Measurements from ENCODE around the gene EIF4G3.

DNA sequence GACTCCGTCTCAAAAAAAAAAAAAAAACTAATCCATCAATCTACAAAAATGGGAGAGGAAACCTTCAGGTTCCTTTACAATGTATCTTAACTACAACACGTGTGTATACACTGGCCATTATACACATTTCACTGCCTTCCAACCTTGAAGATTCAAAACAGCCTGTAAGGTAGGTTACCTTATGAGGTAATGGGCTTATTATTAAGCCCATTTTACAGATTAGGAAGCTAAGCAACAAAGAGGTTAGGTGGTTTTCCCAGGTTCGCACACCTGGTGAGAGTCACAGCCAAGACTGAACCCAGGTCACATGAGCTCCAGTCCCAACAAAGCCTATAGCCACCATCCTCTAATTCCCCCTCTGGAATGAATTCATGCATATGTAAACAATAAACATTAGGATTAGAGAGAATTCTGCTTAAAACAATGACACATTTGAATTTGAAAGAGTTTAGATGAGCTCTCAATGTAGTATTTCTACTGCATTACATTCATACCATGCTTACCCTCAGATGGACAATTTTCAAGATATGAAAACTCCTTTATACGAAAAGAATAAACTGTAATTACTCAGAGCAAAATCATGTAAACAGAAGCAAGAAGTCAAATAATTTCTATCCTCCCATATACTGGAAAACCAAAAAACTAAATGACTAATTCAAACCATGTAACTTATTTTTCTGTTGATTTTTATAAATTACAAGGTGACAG is 54.8 kb downstream of the EIF4G3 start:
- TF ChIP-seq CTCF (IDR thresholded peaks at IDR 0.05; ENCODE audit: low read length) (no peak), EZH2 (optimal IDR thresholded peaks at IDR 0.05; ENCODE audit: low read depth, low read length) (no peak), EZH2phosphoT487 (IDR thresholded peaks at IDR 0.05; ENCODE audit: low read length) (no peak)
